HG02840 (cell line): Measurements from ENCODE around the gene CMKLR1.

ENCODE experiments used
- ATAC-seq: cut with Tn5 transposase; IDR thresholded peaks from one replicate; pipeline ENCODE4 v1.9.1; 2021; ENCODE audit warnings: mild to moderate bottlenecking, moderate library complexity, moderate number of reproducible peaks; ENCODE audit not compliant: unreplicated experiment, low FRiP score

Gene CMKLR1

GRCh38 chr12:108318472-108319275 is 20.4 kb downstream of the CMKLR1 start:
- ATAC-seq: no peak

GRCh38 chr12:108317308-108318234 is 21.5 kb downstream of the CMKLR1 start:
- no peak for ATAC-seq

GRCh38 chr12:108316176-108317086 is 22.7 kb downstream of the CMKLR1 start:
- ATAC-seq: no peak

GRCh38 chr12:108315486-108316105 is 23.5 kb downstream of the CMKLR1 start:
- no peak for ATAC-seq

- ATAC-seq: no peak
Measured at GRCh38 chr12:108313606-108314351, 25.3 kb downstream of the CMKLR1 start.

GRCh38 chr12:108313241-108313605 is 25.9 kb downstream of the CMKLR1 start:
- ATAC-seq: no peak

- ATAC-seq: no peak
Measured at GRCh38 chr12:108312693-108313189, 26.4 kb downstream of the CMKLR1 start.

GRCh38 chr12:108312073-108312659 is 26.9 kb downstream of the CMKLR1 start:
- no peak for ATAC-seq

GRCh38 chr12:108311605-108312004 is 27.5 kb downstream of the CMKLR1 start:
- ATAC-seq: no peak

GRCh38 chr12:108310489-108310888 is 28.6 kb downstream of the CMKLR1 start:
- no peak for ATAC-seq

GRCh38 chr12:108309674-108310312 is 29.3 kb downstream of the CMKLR1 start:
- ATAC-seq: no peak

- no peak for ATAC-seq
Measured at GRCh38 chr12:108308395-108309085, 30.6 kb downstream of the CMKLR1 start.

- ATAC-seq: no peak
Measured at GRCh38 chr12:108307006-108307405, 32.1 kb downstream of the CMKLR1 start.

- ATAC-seq: no peak
Measured at GRCh38 chr12:108306506-108306905, 32.6 kb downstream of the CMKLR1 start.

GRCh38 chr12:108305991-108306501 is 33.1 kb downstream of the CMKLR1 start:
- ATAC-seq: no peak

GRCh38 chr12:108305520-108305919 is 33.6 kb downstream of the CMKLR1 start:
- no peak for ATAC-seq

- no peak for ATAC-seq
Measured at GRCh38 chr12:108304633-108305032, 34.5 kb downstream of the CMKLR1 start.
